Endothelial cell of umbilical vein (primary cell): ENCODE results near the gene FZR1.

Experiments
- EZH2 ChIP-seq: IDR thresholded peaks from 2 replicates; pipeline ENCODE4 v1.6.1; 2012; ENCODE audit warnings: borderline replicate concordance, low read depth, mild to moderate bottlenecking, moderate library complexity, low read length, inconsistent platforms; ENCODE audit not compliant: severe bottlenecking
- FOS ChIP-seq: IDR thresholded peaks from 2 replicates; pipeline ENCODE4 v1.6.1; 2011; ENCODE audit warnings: mild to moderate bottlenecking, low read length, moderate library complexity, borderline replicate concordance; ENCODE audit not compliant: insufficient read depth
- POLR2A ChIP-seq: IDR thresholded peaks from 2 replicates; pipeline ENCODE4 v1.6.1; 2012; ENCODE audit warnings: low read depth, mild to moderate bottlenecking, control low read depth, low read length
- POLR2AphosphoS5 ChIP-seq: IDR thresholded peaks from 2 replicates; pipeline ENCODE4 v1.6.1; 2012; ENCODE audit warnings: low read depth, mild to moderate bottlenecking, control low read depth, low read length, moderate library complexity; ENCODE audit not compliant: insufficient read depth
- TF ChIP-seq, protein P1 (sequence below), 2 donors: IDR thresholded peaks; 1 replicate in 1 of 2; 2 replicates in 1 of 2; pipeline ENCODE4 v1.5.1; 2011; ENCODE audit warnings: low read length in 2 of 2, mild to moderate bottlenecking in 2 of 2, moderate library complexity in 2 of 2, control low read depth in 1 of 2, inconsistent platforms in 1 of 2, low read depth in 1 of 2; ENCODE audit not compliant: insufficient read depth in 1 of 2; ENCODE audit errors: extremely low read depth in 1 of 2
- TF ChIP-seq, protein P2 (sequence below): IDR thresholded peaks from 2 replicates; pipeline ENCODE4 v1.6.1; 2011; ENCODE audit not compliant: insufficient read depth, insufficient read length

DNA sequence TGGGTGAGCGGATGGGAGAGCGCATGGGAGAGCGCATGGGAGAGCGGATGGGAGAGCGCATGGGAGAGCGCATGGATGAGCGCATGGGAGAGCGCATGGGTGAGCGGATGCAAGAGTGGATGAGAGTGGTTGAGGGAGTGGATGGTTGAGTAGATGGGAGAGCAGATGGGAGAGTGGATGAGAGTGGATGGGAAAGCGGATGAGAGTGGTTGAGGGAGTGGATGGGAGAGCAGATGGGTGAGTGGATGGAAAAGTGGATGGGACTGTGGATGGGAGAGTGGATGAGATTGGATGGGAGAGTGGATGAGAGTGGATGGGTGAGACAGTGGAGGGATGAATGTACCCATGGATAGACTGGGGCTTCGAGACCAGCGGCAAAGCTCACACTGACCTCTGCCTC, 24.3 kb downstream of the FZR1 start:
- TF ChIP-seq, protein P1, sequence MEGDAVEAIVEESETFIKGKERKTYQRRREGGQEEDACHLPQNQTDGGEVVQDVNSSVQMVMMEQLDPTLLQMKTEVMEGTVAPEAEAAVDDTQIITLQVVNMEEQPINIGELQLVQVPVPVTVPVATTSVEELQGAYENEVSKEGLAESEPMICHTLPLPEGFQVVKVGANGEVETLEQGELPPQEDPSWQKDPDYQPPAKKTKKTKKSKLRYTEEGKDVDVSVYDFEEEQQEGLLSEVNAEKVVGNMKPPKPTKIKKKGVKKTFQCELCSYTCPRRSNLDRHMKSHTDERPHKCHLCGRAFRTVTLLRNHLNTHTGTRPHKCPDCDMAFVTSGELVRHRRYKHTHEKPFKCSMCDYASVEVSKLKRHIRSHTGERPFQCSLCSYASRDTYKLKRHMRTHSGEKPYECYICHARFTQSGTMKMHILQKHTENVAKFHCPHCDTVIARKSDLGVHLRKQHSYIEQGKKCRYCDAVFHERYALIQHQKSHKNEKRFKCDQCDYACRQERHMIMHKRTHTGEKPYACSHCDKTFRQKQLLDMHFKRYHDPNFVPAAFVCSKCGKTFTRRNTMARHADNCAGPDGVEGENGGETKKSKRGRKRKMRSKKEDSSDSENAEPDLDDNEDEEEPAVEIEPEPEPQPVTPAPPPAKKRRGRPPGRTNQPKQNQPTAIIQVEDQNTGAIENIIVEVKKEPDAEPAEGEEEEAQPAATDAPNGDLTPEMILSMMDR (IDR thresholded peaks at IDR 0.05; ENCODE audit: extremely low read depth in 1 of 2, insufficient read depth in 1 of 2, low read depth in 1 of 2, low read length in 2 of 2), result no peak
- no peak for TF ChIP-seq EZH2
- TF ChIP-seq, protein P2, sequence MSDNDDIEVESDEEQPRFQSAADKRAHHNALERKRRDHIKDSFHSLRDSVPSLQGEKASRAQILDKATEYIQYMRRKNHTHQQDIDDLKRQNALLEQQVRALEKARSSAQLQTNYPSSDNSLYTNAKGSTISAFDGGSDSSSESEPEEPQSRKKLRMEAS, result no peak
- TF ChIP-seq POLR2A, result no peak
- TF ChIP-seq POLR2AphosphoS5, result no peak
- no peak for TF ChIP-seq FOS
